ENCODE data around the gene IRGC.

GRCh38 chr19:43692385-43692784 is 23.5 kb upstream of the IRGC start:
- TF ChIP-seq CTCF (IDR thresholded peaks at IDR 0.05), result no peak
- TF ChIP-seq POLR2A (IDR thresholded peaks at IDR 0.05), result no peak

Measured in ovary (tissue), 3 donors.